ENCODE measurements around the gene DDHD1.

DDHD1 gene

GRCh38 chr14:53001787-53002378 is 151.2 kb downstream of the DDHD1 start:
- WGBS (ENCODE audit: insufficient coverage, insufficient read length): no CpG with 5 or more reads among the region's 7 CpGs
- Histone ChIP-seq H3K27me3 (ENCODE audit: control insufficient read depth, insufficient read depth, low read length) (no peaks in the 10 kb centered on the region), H3K4me1 (ENCODE audit: control insufficient read depth, insufficient read depth, low read length) (no peaks in the 10 kb centered on the region), H3K4me3 (ENCODE audit: low read length) (no peak overlapping the region), H3K9me3 (ENCODE audit: control insufficient read depth, insufficient read depth, low read length) (no peaks in the 10 kb centered on the region), H3K27ac (ENCODE audit: low read length) (no peak overlapping the region), H3K36me3 (ENCODE audit: control insufficient read depth, insufficient read depth, low read length) (no peaks in the 10 kb centered on the region)
- no peak for DNase-seq (ENCODE audit: low read depth, low spot score)

GRCh38 chr14:52998376-52999015 is 154.6 kb downstream of the DDHD1 start:
- 100% methylated on average over 1 of the region's 6 CpGs for WGBS (ENCODE audit: insufficient coverage, insufficient read length)
- H3K4me1 ChIP-seq (ENCODE audit: control insufficient read depth, insufficient read depth, low read length): no peaks in the 10 kb centered on the region
- no peak overlapping the region for H3K27ac ChIP-seq (ENCODE audit: low read length)
- no peaks in the 10 kb centered on the region for H3K9me3 ChIP-seq (ENCODE audit: control insufficient read depth, insufficient read depth, low read length)
- no peak for DNase-seq (ENCODE audit: low read depth, low spot score)
- no peaks in the 10 kb centered on the region for H3K27me3 ChIP-seq (ENCODE audit: control insufficient read depth, insufficient read depth, low read length)
- no peaks in the 10 kb centered on the region for H3K36me3 ChIP-seq (ENCODE audit: control insufficient read depth, insufficient read depth, low read length)
- no peak overlapping the region for H3K4me3 ChIP-seq (ENCODE audit: low read length)

GRCh38 chr14:52996493-52996892 is 156.6 kb downstream of the DDHD1 start:
- Histone ChIP-seq H3K4me1 (ENCODE audit: control insufficient read depth, insufficient read depth, low read length) (no peaks in the 10 kb centered on the region), H3K36me3 (ENCODE audit: control insufficient read depth, insufficient read depth, low read length) (no peaks in the 10 kb centered on the region), H3K27me3 (ENCODE audit: control insufficient read depth, insufficient read depth, low read length) (no peaks in the 10 kb centered on the region), H3K9me3 (ENCODE audit: control insufficient read depth, insufficient read depth, low read length) (no peaks in the 10 kb centered on the region), H3K27ac (ENCODE audit: low read length) (no peak overlapping the region), H3K4me3 (ENCODE audit: low read length) (no peak overlapping the region)
- WGBS (ENCODE audit: insufficient coverage, insufficient read length): no CpG with 5 or more reads among the region's 2 CpGs
- no peak for DNase-seq (ENCODE audit: low read depth, low spot score)

GRCh38 chr14:52995998-52996397 is 157.1 kb downstream of the DDHD1 start:
- Histone ChIP-seq H3K4me1 (ENCODE audit: control insufficient read depth, insufficient read depth, low read length) (no peaks in the 10 kb centered on the region), H3K27me3 (ENCODE audit: control insufficient read depth, insufficient read depth, low read length) (no peaks in the 10 kb centered on the region), H3K27ac (ENCODE audit: low read length) (no peak overlapping the region), H3K4me3 (ENCODE audit: low read length) (no peak overlapping the region), H3K36me3 (ENCODE audit: control insufficient read depth, insufficient read depth, low read length) (no peaks in the 10 kb centered on the region), H3K9me3 (ENCODE audit: control insufficient read depth, insufficient read depth, low read length) (no peaks in the 10 kb centered on the region)
- WGBS (ENCODE audit: insufficient coverage, insufficient read length): no CpG with 5 or more reads among the region's 1 CpG
- DNase-seq (ENCODE audit: low read depth, low spot score): no peak

- H3K9me3 ChIP-seq (ENCODE audit: control insufficient read depth, insufficient read depth, low read length): no peaks in the 10 kb centered on the region
- H3K27me3 ChIP-seq (ENCODE audit: control insufficient read depth, insufficient read depth, low read length): no peaks in the 10 kb centered on the region
- no peaks in the 10 kb centered on the region for H3K36me3 ChIP-seq (ENCODE audit: control insufficient read depth, insufficient read depth, low read length)
- no CpG with 5 or more reads among the region's 1 CpG for WGBS (ENCODE audit: insufficient coverage, insufficient read length)
- H3K27ac ChIP-seq (ENCODE audit: low read length): no peak overlapping the region
- no peak overlapping the region for H3K4me3 ChIP-seq (ENCODE audit: low read length)
- no peaks in the 10 kb centered on the region for H3K4me1 ChIP-seq (ENCODE audit: control insufficient read depth, insufficient read depth, low read length)
- no peak for DNase-seq (ENCODE audit: low read depth, low spot score)
Observed at GRCh38 chr14:52992236-52992870, 160.8 kb downstream of the DDHD1 start.

- H3K4me3 ChIP-seq (ENCODE audit: low read length): no peak overlapping the region
- no peaks in the 10 kb centered on the region for H3K4me1 ChIP-seq (ENCODE audit: control insufficient read depth, insufficient read depth, low read length)
- no peak overlapping the region for H3K27ac ChIP-seq (ENCODE audit: low read length)
- H3K36me3 ChIP-seq (ENCODE audit: control insufficient read depth, insufficient read depth, low read length): no peaks in the 10 kb centered on the region
- no peaks in the 10 kb centered on the region for H3K27me3 ChIP-seq (ENCODE audit: control insufficient read depth, insufficient read depth, low read length)
- no peak for DNase-seq (ENCODE audit: low read depth, low spot score)
- H3K9me3 ChIP-seq (ENCODE audit: control insufficient read depth, insufficient read depth, low read length): no peaks in the 10 kb centered on the region
Observed at GRCh38 chr14:52988139-52988538, 165.0 kb downstream of the DDHD1 start.

- no peak overlapping the region for H3K4me3 ChIP-seq (ENCODE audit: low read length)
- H3K9me3 ChIP-seq (ENCODE audit: control insufficient read depth, insufficient read depth, low read length): no peaks in the 10 kb centered on the region
- no peaks in the 10 kb centered on the region for H3K4me1 ChIP-seq (ENCODE audit: control insufficient read depth, insufficient read depth, low read length)
- no peak overlapping the region for H3K27ac ChIP-seq (ENCODE audit: low read length)
- H3K27me3 ChIP-seq (ENCODE audit: control insufficient read depth, insufficient read depth, low read length): no peaks in the 10 kb centered on the region
- no peak for DNase-seq (ENCODE audit: low read depth, low spot score)
- no peaks in the 10 kb centered on the region for H3K36me3 ChIP-seq (ENCODE audit: control insufficient read depth, insufficient read depth, low read length)
- no CpG with 5 or more reads among the region's 3 CpGs for whole genome bisulfite sequencing (ENCODE audit: insufficient coverage, insufficient read length)
Observed at GRCh38 chr14:52987514-52987913, 165.6 kb downstream of the DDHD1 start.

- no peaks in the 10 kb centered on the region for H3K27me3 ChIP-seq (ENCODE audit: control insufficient read depth, insufficient read depth, low read length)
- H3K27ac ChIP-seq (ENCODE audit: low read length): no peak overlapping the region
- H3K36me3 ChIP-seq (ENCODE audit: control insufficient read depth, insufficient read depth, low read length): no peaks in the 10 kb centered on the region
- H3K4me3 ChIP-seq (ENCODE audit: low read length): no peak overlapping the region
- DNase-seq (ENCODE audit: low read depth, low spot score): no peak
- no peaks in the 10 kb centered on the region for H3K9me3 ChIP-seq (ENCODE audit: control insufficient read depth, insufficient read depth, low read length)
- H3K4me1 ChIP-seq (ENCODE audit: control insufficient read depth, insufficient read depth, low read length): no peaks in the 10 kb centered on the region
- WGBS (ENCODE audit: insufficient coverage, insufficient read length): no CpG with 5 or more reads among the region's 2 CpGs
Observed at GRCh38 chr14:52987042-52987441, 166.1 kb downstream of the DDHD1 start.

Data from iPS DF 6.9 (cell line).